Stimulated activated effector memory CD8-positive, alpha-beta T cell treated with anti-CD3 and anti-CD28 coated beads, Interleukin-12 subunit alpha, Interleukin-12 subunit beta, amount 100 ng/mL, for 72 hours (primary cell): ENCODE results near the gene MSI1.

ENCODE experiments used
- ATAC-seq: fragments of 150-1000 bp; cut with Tn5 transposase; 2 replicates; pipeline ENCODE4 v1.10.0; 2021
- DNase-seq, 2 donors: peaks; one replicate each; pipeline ENCODE4 v3.0.0; 2021 to 2022; ENCODE audit warnings: low spot score in 2 of 2
- H3K27ac Mint-ChIP-seq: one replicate; pipeline ENCODE4 v1.8.0; 2022; ENCODE audit warnings: mild to moderate bottlenecking, mixed read lengths
- H3K36me3 Mint-ChIP-seq: one replicate; pipeline ENCODE4 v1.8.0; 2022; ENCODE audit warnings: mild to moderate bottlenecking, mixed read lengths
- H3K4me1 Mint-ChIP-seq: one replicate; pipeline ENCODE4 v1.8.0; 2022; ENCODE audit warnings: mixed read lengths
- H3K4me3 Mint-ChIP-seq: one replicate; pipeline ENCODE4 v1.8.0; 2022; ENCODE audit warnings: mild to moderate bottlenecking, mixed read lengths
- H3K9me3 Mint-ChIP-seq: one replicate; pipeline ENCODE4 v1.8.0; 2022; ENCODE audit warnings: mixed read lengths

The MSI1 gene

DNA sequence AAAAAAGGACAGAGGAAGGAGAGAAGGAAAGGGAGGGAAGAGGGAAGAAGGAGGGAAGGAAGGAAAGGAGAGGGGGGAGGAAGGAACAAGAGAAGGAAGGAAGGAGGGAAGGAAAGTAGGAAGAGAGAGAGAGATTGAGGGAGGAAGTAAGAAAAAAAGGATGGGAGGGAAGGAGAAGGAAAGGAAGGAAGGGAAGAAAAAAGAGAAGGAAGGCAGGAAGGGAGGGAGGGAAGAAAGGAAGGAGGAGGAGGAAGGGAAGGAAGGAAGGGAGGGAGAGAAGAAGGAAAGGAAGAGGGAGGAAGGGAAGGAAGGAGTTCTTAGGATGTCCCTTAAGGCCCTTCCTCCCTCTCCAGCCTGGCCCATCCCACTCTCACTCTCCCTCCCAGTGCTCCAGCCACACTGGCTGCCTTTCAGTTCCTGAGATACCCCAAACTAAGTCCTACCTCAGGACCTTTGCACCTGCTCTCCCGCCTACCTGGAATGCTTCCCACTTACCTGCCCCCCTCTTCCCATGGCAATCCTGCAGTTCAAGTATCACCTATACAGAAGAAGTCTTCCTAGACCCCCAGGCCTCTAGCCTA is 21.7 kb upstream of the MSI1 start:
- H3K36me3 Mint-ChIP-seq: peaks cover 6% of the 10 kb centered on the region
- H3K9me3 Mint-ChIP-seq: no peaks in the 10 kb centered on the region
- H3K4me1 Mint-ChIP-seq: peaks cover 12% of the 10 kb centered on the region
- H3K27ac Mint-ChIP-seq: no peak overlapping the region
- ATAC-seq: no peak
- DNase-seq: no peak
- no peak overlapping the region for H3K4me3 Mint-ChIP-seq

DNA sequence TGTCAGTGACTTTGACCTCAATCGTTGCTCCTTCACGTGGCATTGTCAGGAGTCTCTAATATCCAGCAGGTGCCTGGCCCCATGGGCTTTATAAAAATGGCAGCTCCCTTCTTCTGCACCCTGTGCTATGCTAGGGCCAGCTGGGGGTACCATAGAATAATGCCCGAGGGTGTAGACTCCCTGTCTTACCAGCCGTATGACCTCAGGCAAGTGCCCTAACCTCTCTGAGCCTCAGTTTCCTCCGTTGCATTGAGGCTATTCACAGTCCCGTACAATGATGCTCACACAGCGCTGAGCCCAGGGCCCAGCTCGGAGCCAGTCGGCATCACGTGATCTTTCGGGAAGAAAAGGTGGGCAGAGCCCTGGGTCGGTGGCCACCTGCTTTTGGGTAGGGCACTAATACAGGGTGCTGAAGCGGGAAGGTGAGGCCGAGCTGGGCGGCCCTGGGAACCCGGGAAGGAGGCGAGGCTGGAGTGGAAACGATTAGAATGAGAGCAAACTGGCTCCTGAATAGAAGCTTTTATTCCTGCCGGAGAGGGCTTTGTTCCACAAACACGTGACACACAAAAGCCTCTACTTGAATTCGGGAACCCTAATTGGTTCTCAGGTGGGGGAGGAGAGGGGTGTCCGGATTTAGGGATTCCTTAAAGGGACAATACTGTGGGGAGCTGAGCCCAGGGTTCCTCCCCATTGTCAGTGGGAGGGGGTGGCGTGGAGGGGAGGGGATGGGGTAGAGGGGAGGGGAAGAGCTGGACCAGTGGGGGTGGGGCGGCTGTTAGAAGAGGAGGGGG is 19.9 kb upstream of the MSI1 start:
- ATAC-seq: no peak
- Mint-ChIP-seq H3K9me3 (no peaks in the 10 kb centered on the region), H3K4me1 (peaks cover 7% of the 10 kb centered on the region), H3K36me3 (peaks cover 6% of the 10 kb centered on the region), H3K27ac (no peak overlapping the region), H3K4me3 (no peak overlapping the region)
- DNase-seq: no peak

DNA sequence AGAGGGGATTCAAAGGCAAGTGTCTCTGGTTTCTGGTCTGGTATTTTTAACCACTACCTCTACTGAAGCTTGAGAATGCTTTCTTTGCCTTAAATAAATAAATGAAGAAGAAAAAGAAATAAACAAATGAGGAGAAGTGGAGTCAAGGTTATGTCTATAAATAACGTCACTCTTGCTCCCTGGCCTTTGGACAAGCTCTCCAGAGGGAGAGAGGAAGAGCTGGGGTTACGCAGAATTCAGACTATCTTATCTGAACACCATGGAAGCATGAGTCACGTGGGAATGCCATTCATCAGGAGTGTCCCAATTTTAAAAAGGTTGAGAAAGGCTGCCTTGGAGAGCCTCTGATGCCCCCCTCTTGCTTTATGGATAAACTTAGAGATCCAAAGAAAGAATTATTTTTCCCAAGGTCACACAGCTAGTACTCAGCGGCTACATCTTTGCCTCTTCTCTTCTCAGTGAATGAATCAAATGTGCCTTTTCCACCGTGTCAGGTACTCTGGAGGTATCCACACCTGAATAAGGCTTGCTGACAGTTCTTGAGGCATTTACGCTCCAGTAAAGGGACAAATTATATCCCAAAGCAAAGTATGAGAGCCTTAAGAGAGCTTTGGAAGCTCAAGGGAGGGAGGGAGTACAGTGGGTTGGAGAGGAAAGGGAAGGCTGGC is 12.9 kb upstream of the MSI1 start:
- no peaks in the 10 kb centered on the region for H3K36me3 Mint-ChIP-seq
- no peaks in the 10 kb centered on the region for H3K4me1 Mint-ChIP-seq
- H3K4me3 Mint-ChIP-seq: no peak overlapping the region
- no peak for DNase-seq
- no peak for ATAC-seq
- no peak overlapping the region for H3K27ac Mint-ChIP-seq
- no peaks in the 10 kb centered on the region for H3K9me3 Mint-ChIP-seq

DNA sequence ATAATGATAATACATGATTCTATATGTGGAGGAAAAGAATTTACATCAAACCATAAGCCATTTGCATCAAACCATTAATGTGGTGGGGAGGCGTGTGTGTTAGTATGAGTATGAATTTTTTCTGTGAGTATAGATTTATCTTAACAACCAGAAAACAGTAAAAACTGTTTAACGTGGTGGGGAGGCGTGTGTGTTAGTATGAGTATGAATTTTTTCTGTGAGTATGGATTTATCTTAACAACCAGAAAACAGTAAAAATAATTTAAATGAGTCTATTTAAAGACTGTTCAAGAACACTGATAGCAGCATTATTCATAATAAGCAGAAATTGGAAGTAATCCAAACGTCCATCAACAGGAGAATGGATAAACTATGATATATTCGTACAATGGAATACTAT is 9.1 kb upstream of the MSI1 start:
- Mint-ChIP-seq H3K4me1 (no peaks in the 10 kb centered on the region), H3K4me3 (no peak overlapping the region), H3K36me3 (no peaks in the 10 kb centered on the region), H3K9me3 (no peaks in the 10 kb centered on the region), H3K27ac (no peak overlapping the region)
- ATAC-seq (no peak), DNase-seq (no peak)

DNA sequence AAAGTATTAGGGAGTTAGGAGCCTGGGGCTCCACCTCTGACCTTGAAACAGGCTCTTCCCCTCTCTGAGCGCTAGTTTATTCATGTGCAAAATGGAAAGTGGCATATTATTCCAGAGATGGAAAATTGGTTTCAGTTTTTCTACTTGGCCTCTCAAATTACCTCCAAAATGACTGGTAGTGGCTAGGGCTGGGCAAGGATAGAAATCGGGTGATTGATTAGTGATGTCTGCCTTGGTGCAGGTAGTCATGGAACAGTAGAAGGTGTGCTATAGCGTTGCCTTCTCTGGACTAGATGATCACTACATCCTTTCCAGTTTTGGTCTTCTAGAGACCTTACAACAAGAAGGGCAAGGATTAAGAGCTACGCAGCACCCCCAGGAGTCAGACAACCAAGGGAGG is 8.6 kb upstream of the MSI1 start:
- Mint-ChIP-seq H3K36me3 (no peaks in the 10 kb centered on the region), H3K4me3 (no peak overlapping the region), H3K9me3 (no peaks in the 10 kb centered on the region), H3K4me1 (no peaks in the 10 kb centered on the region), H3K27ac (no peak overlapping the region)
- ATAC-seq: no peak
- DNase-seq: no peak

DNA sequence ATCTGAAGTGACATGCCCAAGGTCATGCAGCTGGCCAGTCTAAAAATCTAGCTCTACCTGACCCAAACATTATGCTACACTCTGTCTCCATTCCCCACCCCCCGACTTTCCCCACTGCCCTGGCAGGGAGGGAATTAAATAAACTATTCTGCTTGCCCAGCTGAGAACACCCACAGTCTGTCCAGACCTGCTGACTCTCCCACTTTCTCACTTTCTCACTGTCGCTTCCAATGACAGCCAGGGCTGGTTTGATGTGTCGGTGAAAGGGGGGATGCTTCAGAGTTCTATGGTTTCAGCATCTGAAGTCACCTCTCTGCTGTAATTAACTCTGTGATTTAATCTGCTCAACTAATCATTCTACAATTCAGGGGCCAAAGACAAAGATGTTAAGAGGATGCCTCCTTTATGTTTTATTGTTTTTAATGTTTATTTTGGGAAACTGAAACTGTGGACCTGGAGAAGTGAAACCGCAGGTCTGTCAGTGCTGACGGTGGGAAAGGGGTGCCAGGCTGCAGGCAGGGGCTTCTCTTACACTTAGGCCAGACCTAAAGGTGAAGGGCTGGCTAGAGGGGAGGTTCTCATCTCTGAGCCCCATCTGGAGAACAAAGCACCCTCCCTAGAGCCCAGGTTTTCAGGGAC is 8.1 kb upstream of the MSI1 start:
- no peaks in the 10 kb centered on the region for H3K9me3 Mint-ChIP-seq
- no peaks in the 10 kb centered on the region for H3K36me3 Mint-ChIP-seq
- H3K4me1 Mint-ChIP-seq: no peaks in the 10 kb centered on the region
- no peak overlapping the region for H3K4me3 Mint-ChIP-seq
- ATAC-seq (no peak), DNase-seq (no peak)
- H3K27ac Mint-ChIP-seq: no peak overlapping the region

DNA sequence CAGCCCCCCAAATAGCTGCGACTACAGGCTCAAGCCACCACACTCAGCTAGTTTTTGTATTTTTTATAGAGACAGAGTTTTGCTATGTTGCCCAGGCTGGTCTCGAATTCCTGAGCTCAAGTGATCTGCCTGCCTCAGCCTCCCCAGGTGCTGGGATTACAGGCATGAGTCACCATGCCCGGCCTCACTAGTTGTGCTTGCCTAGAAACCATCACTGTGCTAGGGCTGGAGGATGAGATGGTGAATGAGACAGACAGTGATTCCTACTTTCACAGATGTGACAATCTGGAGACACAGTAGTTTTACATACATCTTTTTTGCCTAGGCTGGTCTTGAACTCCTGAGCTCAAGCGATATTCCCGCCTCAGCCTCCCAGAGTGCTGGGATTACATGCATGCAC is 7.5 kb upstream of the MSI1 start:
- Mint-ChIP-seq H3K27ac (no peak overlapping the region), H3K4me3 (no peak overlapping the region), H3K4me1 (no peaks in the 10 kb centered on the region), H3K9me3 (no peaks in the 10 kb centered on the region), H3K36me3 (no peaks in the 10 kb centered on the region)
- DNase-seq: no peak
- ATAC-seq: no peak

DNA sequence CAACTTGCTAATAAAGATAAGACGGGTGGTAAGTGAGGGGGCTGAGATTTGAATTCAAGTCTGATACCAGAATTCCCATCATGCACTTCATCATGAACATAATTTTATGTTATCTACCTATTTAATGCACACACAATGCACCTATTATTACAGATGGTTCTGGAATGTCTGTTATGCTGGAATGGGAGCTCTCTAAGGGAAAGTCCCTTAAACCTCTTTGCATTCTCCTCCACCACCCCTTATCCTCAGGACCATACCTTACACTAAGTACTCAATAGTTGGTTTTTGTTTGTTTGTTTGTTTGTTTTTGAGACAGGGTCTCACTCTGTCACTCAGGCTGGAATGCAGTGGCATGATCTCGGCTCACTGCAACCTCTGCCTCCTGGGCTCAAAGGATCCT is 7.0 kb upstream of the MSI1 start:
- no peak for ATAC-seq
- H3K27ac Mint-ChIP-seq: no peak overlapping the region
- no peaks in the 10 kb centered on the region for H3K9me3 Mint-ChIP-seq

DNA sequence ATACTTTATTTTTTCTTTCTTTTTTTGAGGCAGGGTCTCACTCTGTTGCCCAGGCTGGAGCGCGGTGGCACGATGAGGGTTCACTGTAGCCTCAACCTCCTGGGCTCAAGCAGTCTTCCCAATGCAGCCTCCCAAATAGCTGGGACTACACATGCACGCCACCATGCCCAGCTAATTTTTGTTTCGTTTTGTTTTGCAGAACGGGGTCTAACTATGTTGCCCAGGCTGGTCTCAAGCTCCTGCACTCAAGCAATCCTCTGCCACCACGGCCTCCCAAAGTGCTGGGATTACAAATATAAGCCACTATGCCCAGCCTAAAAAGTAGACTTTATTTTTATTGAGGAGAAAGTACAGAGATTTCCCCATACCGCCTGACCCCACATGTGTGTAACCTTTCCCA is 4.7 kb upstream of the MSI1 start:
- ATAC-seq (no peak), DNase-seq (no peak)
- H3K36me3 Mint-ChIP-seq: peaks cover 7% of the 10 kb centered on the region

More for the DNA sequence above, 7.0 kb upstream of the MSI1 start:
- Mint-ChIP-seq H3K4me3 (no peak overlapping the region), H3K36me3 (no peaks in the 10 kb centered on the region), H3K4me1 (no peaks in the 10 kb centered on the region)
- DNase-seq: no peak

DNA sequence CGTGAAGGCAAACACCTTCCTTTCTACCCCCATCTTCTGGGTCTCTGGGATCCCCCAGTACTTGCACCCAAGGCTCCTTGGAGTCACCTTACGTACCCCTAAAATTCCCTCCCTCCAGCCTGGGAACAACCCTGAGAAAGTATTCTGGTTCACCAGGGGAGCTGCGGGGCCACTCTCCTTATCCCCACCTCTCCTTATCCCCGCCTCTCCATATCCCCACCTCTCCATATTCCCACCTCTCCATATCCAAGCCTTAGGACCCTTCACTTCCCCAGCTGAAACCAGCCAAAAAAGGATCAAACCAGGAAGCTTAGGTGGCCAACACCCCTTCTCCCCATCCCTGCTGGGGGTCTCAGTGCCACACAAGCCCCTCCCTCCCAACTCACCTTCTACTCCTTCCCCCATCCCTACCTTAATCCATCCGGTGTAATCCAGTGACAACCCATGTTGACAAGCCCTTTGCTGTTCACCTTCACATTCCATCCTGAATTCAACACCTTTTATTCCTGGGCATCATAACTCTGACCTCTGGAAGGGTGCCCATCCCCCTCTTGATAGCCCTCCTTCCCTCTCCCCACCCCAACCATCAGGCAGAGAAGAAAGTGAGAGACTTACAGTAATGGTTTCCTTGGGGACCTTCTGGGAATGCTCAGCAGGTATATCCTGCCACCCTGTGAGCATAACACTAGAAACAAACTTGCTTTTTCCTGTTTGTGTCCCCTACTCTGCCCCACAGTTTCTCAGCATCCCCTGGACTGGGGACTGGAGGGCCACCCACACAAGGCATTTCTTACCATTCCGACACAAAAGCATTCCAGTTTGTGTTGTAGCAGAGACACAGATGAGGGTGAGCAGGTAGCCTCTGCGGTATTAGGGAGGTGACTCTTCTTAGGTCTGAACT is 1.6 kb upstream of the MSI1 start:
- ATAC-seq (no peak), DNase-seq (no peak)
- Mint-ChIP-seq H3K27ac (peak overlapping the region; percentile 18), H3K36me3 (peaks cover 7% of the 10 kb centered on the region), H3K9me3 (no peaks in the 10 kb centered on the region), H3K4me3 (peak overlapping the region; percentile 71), H3K4me1 (peaks cover 25% of the 10 kb centered on the region)

More for the DNA sequence above, 4.7 kb upstream of the MSI1 start:
- no peak overlapping the region for H3K4me3 Mint-ChIP-seq
- no peaks in the 10 kb centered on the region for H3K9me3 Mint-ChIP-seq
- no peak overlapping the region for H3K27ac Mint-ChIP-seq
- peaks cover 12% of the 10 kb centered on the region for H3K4me1 Mint-ChIP-seq

DNA sequence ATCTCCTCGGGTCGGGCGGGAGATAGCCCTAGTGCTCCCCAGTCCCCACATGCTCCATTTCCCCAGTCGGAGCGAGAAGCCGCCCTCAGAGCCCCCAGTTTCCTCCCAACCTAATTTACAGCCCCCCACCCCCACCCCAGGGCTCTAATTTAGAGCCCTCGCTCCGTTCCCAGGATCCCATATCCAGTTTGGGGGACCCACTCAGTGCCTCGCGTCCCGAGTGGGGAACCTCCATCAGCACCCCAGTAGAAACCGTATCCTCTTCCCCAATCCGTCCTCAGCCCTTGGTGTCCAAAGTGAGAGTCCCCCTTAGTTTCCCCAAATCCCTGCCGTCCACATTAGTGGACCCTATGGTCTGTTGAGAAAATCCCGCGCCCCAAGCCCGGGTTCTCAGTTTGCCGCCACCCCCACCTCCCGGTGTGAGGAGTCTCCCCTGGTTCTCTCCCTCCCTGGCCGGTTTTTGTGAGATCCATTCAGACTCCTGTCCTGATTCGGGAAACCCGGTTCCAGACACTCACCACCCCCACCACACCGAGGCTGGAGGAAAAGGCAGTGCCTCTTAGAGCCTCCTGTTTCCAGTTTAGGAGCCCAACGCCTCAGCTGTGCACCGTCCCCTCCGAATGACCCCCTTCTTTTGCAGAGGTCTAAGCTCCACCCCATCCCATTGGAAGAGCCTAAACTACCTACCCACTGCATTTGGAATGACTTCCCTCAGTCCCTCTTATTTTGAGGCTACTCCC is 809 bp upstream of the MSI1 start:
- H3K4me1 Mint-ChIP-seq: peaks cover 25% of the 10 kb centered on the region
- no peaks in the 10 kb centered on the region for H3K9me3 Mint-ChIP-seq
- peak overlapping the region; percentile 71 for H3K4me3 Mint-ChIP-seq
- DNase-seq (no peak), ATAC-seq (no peak)
- H3K36me3 Mint-ChIP-seq: peaks cover 7% of the 10 kb centered on the region
- H3K27ac Mint-ChIP-seq: peak overlapping the region; percentile 18

DNA sequence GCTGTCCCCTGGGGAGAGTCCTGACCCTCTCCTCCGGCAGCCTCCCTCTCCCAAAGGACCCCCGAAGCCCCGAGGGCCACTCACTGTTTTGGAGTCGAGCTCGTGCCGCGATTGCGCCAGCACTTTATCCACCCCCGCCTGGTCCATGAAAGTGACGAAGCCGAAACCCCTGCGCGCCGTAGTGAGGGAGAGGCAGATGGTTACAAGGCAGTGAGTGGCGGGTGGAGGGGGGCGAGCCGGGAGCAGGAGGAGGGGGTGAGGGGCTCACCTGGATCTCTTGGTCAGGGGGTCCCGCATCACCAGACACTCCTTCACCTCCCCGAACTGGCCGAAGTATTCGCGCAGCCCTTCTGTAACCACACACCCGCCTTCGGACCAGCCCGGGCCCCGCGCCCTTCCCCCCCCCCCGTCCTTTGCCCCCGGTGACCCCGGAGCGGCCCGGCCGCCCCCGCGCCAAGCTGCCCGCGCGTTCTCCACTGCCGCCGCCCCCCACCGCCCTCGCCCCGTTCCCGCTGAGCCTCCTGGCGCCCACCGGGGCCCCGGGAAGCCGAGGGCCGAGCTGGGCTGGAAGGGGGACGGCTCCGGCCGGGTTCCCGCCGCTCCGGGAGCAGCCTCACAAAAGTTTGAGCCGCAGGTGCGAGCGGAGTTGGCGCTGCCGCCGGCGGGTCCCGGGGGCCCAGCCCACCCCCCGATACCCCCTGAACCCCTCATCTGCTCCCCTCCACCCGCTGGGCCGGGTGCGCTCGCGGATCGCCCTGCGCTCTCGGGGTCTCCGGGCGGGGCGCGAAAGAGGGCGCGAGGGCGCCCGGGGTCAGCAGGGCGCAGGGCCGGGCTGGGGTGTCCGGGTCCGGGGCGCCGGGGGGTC is 808 bp downstream of the MSI1 start:
- ATAC-seq (peak; percentile 53), DNase-seq (peak in 1 of 2 donors; percentile 7)
- H3K4me3 Mint-ChIP-seq: peak overlapping the region; percentile 50
- no peaks in the 10 kb centered on the region for H3K9me3 Mint-ChIP-seq
- peaks cover 7% of the 10 kb centered on the region for H3K36me3 Mint-ChIP-seq
- H3K27ac Mint-ChIP-seq: no peak overlapping the region
- H3K4me1 Mint-ChIP-seq: peaks cover 25% of the 10 kb centered on the region

DNA sequence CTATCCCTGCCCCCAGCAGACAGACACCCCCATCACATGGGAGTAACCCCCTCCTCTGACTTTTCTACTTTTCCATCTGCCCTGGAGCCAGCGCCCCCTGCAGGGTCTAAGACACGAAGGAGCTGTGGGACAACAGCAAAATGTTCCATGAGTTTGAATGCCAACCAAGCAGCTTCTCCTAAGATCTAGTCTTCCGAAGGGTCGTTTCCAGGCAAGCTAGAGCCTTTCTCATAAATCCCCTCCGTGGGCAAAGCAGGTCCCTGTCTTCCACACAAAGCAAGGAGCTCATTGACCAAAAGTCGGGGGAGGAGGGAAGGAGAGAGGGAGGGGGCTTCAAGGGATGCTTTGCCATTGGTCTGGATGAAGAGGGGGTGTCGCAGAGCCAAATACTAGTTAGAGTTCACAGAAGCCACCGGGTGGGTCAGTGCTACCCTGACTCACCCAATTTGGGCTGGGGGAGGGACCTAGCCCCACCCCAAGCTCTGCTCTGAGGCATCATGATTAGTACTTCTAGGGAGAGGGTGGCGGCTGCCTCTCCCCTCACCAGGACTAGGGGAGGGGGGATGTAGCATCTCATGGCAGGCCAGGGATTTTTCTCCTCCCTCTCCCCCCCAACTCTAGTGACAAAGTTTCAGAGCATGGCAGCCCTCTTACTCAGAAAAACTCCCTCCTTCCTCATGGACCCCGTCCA is 1.6 kb downstream of the MSI1 start:
- Mint-ChIP-seq H3K4me3 (peak overlapping the region; percentile 50), H3K36me3 (peaks cover 7% of the 10 kb centered on the region)
- no peak for ATAC-seq

More for the DNA sequence above, 1.6 kb downstream of the MSI1 start:
- H3K4me1 Mint-ChIP-seq: peaks cover 25% of the 10 kb centered on the region
- H3K9me3 Mint-ChIP-seq: no peaks in the 10 kb centered on the region
- no peak for DNase-seq
- no peak overlapping the region for H3K27ac Mint-ChIP-seq
